Measurements from ENCODE around the gene FAM149B1.
"Not testable (repeated sequence)": the region's sequence is repeated elsewhere in the genome, so short reads cannot be mapped to it uniquely, and the experiment has no call there.

Gene FAM149B1

DNA sequence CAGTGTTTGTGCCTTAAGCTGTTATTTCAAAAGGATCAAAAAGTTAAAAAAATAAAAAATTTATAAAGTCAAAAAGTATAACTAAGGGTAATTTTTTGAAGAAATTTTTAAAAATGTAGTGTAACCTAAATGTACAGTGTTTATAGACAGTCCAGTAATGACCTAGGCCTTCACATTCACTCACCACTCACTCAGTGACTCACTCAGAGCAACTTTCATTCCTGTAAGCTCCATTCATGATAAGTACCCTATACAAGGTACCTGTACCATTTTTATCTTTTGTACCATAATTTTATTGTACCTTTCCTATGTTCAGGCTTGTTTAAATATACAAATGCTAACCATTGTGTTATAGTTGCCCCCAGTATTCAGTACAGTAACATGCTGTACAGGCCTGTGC is 57.6 kb downstream of the FAM149B1 start:
- no peak overlapping the region for H3K4me3 ChIP-seq (ENCODE audit: low read length)
- no peak for DNase-seq (ENCODE audit: low read depth, low spot score)

DNA sequence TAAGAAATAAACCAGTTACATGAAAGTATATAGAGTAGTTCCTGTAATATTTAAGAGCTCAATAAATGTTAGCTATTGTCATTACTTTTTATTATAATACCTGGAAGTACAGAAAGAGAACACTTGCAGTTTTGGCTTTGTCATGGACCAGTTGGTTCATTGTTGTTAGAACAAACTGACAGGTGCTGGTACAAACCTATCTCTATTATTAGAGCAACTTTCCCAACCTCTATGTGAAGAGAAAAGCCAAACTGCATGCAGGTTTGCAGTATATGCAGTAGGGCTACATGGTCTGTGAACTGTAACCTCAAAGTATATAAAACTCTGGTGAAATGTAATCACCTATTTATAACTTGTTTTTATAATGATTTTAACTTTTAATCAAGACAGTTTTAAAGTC is 58.7 kb downstream of the FAM149B1 start:
- no peak for DNase-seq (ENCODE audit: low read depth, low spot score)

GRCh38 chr10:73228247-73228646 is 60.3 kb downstream of the FAM149B1 start:
- DNase-seq (ENCODE audit: low read depth, low spot score) = no peak
- H3K4me3 ChIP-seq (ENCODE audit: low read length) = no peak overlapping the region

More for the DNA sequence above, 58.7 kb downstream of the FAM149B1 start:
- H3K4me3 ChIP-seq (ENCODE audit: low read length) = no peak overlapping the region

- no peak for DNase-seq (ENCODE audit: low read depth, low spot score)
- no peak overlapping the region for H3K4me3 ChIP-seq (ENCODE audit: low read length)
Measured at GRCh38 chr10:73229567-73229966, 61.6 kb downstream of the FAM149B1 start.

GRCh38 chr10:73232887-73233286 is 65.0 kb downstream of the FAM149B1 start:
- H3K4me3 ChIP-seq (ENCODE audit: low read length) = no peak overlapping the region
- DNase-seq (ENCODE audit: low read depth, low spot score) = no peak

DNA sequence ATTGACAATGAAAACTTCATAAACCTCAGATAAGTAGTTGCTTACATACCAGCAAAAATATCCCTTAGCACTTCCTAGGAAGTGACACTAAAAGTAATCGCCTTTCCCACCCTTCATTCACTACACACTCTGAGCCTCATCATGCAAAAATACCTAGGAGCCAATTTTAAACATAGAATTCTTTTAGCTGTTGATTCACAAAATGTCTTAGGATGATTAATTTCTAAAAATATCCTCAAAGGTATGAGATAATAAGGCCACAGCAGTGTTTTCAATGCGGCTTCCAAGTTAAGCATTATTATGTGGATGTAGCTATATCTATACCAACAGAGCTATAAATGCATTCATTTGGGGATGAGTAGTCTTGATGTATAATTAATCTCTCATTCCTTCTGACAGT is 66.0 kb downstream of the FAM149B1 start:
- no peak for DNase-seq (ENCODE audit: low read depth, low spot score)
- H3K4me3 ChIP-seq (ENCODE audit: low read length) = no peak overlapping the region

DNA sequence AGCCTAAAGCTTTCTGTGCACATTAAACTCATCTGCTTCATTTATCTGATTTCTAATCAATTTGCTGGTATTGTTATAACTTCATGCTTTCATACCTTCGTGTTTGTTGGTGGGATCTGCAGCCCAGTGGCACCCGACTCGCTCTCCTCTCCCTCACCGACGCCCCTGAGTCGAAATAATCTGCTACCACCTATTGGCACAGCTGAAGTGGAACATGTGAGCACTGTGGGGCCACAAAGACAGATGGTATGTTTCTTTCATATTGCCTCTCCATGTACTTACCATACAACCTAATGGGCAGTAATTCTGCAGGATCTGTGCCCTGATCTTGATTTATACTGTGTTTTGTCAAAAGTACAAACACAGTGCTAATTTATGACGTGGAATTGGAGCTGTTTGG is 66.8 kb downstream of the FAM149B1 start:
- no peak overlapping the region for H3K4me3 ChIP-seq (ENCODE audit: low read length)
- DNase-seq (ENCODE audit: low read depth, low spot score) = no peak

DNA sequence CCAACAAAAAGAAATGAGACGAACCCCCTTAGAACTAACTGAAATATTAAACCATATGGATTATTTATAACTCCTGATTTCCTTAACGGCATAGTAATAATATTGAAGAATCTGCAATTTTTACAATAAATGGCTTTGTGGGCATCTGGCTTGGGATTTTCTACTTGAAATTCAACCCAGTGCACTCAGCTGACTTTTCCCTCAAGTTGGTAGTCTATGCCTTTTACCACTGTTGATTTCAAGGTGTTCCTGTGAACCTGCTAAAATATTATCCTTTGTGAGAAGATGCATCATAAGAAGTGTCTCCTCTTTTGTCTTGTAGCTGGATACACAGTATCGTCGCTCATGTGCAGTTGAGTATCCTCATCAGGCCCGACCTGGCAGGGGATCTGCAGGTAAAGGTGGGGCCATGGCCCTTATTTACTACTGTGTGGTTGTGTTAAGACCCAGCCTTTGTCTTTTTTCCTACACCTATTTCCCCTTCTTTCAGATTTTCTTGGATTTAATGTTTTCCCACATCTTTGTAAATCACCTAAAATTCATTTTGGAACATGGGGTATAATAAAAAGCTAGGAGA is 71.2 kb downstream of the FAM149B1 start:
- DNase-seq (ENCODE audit: low read depth, low spot score) = no peak
- no peak overlapping the region for H3K4me3 ChIP-seq (ENCODE audit: low read length)

DNA sequence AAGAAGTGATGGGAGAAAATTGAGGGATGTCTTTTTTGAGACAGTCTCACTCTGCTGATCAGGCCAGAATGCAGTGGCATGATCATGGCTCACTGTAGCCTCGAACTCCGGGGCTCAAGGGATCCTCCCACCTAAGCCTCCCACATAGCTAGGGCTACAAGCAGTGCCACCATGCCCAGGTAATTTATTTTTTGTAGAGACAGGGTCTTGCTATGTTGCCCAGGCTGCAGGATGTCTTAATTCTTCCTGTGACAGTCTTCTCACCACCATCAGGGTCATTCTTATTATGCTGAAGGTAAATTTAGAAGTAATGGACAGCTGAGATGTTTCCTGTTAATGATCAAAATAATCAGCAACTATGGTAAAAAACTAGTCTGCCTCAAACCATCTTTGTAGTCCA is 72.0 kb downstream of the FAM149B1 start:
- no peak overlapping the region for H3K4me3 ChIP-seq (ENCODE audit: low read length)
- DNase-seq (ENCODE audit: low read depth, low spot score) = no peak

GRCh38 chr10:73244866-73245477 is 77.1 kb downstream of the FAM149B1 start:
- H3K4me3 ChIP-seq (ENCODE audit: low read length) = peak overlapping the region; percentile 92
- peak; percentile 90 for DNase-seq (ENCODE audit: low read depth, low spot score)

DNA sequence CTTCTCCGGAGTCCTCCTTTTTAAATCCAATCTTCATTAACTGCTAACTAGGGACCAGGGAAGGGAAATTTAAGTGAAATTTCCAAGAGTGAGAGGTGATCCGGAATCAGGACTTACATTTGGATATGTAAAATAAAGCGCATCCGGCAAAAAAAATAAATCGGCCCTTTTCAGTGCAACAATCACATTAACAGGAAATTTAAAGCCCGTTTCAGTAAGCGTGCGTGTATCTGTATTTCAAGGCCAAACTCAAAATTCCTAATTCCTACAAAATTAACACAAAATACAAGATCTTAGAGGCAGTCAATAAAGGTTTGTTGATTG is 78.4 kb downstream of the FAM149B1 start:
- peak overlapping the region; percentile 92 for H3K4me3 ChIP-seq (ENCODE audit: low read length)
- DNase-seq (ENCODE audit: low read depth, low spot score) = no peak

DNA sequence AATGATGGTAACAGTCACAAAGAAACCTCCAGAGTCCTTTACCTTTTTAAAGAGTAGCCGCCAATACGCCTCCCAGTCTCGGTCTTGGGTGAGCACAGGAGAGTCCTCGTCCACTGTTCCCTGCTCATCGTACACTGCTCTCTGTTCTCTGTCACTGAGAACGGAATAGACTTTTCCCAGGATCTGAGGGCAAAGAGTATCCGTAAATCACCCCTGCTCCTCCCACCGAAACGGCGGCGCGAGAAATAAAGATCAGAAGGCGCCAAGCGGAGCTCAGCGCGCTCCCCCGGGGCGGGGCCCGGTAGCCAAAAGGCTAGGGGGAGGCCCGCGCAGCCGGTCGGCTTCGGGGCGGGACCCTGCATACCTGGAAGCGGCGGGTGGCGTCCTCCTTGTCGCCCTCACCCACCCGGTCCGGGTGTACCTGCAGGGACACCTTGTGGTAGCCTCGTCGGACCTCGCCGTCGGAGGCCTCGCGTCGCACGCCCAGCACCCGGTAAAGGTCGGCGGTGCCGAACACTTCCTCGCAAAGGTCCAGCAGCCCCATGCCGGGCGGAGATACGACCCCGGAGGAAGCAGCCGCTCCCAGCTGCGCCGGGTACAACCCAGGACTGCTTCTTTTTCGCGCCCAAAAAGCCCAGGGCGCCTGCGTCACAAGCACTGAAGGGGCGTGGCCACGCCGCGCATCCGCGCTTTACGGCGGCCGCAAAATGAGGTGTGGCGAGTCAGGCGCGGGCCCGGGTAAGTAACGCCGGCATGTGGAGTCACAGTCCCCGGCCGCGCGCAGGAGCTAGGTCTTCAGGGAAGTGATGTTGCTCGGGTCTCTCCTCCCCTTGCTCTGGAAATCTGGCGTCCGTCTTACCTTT is 79.0 kb downstream of the FAM149B1 start, which contains the start of gene DNAJC9:
DNAJC9 (minus strand) TSS at position 610 of the 863 bp plus-strand sequence; CDS start at position 544, 66 bp downstream.
- DNase-seq (ENCODE audit: low read depth, low spot score) = peak; percentile 95
- H3K4me3 ChIP-seq (ENCODE audit: low read length) = peak within 1 kb of the TSS; percentile 92

GRCh38 chr10:73247509-73248258 is 79.8 kb downstream of the FAM149B1 start:
- no peak for DNase-seq (ENCODE audit: low read depth, low spot score)
- peak overlapping the region; percentile 92 for H3K4me3 ChIP-seq (ENCODE audit: low read length)

DNA sequence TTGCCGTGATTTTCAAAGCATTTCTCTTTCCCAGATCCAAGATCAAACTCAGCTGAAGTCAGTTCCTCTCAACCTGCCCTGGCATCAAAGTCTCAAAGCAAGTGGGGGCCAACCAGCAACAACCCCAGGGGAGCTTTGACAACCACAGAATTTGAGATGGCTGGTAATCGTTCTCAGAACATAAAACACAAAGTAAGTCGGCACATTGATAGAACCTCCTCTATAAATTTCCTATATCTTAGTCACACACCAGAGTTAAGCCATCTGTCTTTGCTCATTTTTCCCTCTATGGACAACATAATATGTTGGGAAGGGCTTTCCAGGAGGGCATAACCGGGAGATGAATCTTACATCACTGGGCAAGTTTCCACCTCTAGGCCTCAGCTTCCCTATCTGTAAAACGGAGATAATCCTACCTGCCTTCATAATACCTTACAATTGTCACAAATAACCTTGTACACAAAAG is 80.4 kb downstream of the FAM149B1 start:
- no peak for DNase-seq (ENCODE audit: low read depth, low spot score)
- H3K4me3 ChIP-seq (ENCODE audit: low read length) = no peak overlapping the region

DNA sequence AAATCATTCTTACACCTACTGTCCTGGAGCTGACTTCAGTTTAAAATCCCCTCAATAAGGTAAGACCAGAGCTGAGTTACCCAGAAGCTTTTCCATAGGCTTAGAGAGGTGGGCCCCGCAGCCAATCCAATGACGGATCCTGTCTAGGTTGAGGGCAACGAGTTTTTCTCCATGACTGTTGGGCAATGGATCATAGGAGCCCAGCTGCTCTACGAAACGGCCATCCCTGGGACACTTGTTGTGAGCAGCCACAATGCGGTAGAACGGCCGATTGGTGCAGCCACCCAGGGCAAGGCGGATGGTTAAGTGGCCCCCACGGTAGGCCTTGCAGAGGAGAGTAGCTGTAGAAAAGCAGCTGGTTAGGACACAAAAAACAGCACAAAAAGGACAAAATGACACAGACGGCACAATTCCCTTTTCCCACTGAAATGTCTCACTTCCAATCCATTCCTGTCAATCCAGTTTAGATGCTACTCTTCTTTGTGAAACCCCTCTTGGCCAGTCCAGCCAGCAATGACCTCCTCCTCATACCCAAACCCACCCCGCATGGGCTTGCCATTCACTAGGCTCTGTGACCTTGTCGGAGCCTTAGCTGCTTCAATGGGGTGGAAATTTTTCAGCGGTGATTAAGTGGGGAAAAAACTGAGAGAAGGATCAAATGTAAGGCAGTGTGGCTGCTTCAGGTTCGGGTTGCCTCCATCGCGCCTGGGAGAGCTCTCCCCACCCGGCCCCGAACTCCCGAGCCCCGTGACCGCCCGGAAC is 83.9 kb downstream of the FAM149B1 start:
- H3K4me3 ChIP-seq (ENCODE audit: low read length) = peak overlapping the region; percentile 100
- no peak for DNase-seq (ENCODE audit: low read depth, low spot score)

DNA sequence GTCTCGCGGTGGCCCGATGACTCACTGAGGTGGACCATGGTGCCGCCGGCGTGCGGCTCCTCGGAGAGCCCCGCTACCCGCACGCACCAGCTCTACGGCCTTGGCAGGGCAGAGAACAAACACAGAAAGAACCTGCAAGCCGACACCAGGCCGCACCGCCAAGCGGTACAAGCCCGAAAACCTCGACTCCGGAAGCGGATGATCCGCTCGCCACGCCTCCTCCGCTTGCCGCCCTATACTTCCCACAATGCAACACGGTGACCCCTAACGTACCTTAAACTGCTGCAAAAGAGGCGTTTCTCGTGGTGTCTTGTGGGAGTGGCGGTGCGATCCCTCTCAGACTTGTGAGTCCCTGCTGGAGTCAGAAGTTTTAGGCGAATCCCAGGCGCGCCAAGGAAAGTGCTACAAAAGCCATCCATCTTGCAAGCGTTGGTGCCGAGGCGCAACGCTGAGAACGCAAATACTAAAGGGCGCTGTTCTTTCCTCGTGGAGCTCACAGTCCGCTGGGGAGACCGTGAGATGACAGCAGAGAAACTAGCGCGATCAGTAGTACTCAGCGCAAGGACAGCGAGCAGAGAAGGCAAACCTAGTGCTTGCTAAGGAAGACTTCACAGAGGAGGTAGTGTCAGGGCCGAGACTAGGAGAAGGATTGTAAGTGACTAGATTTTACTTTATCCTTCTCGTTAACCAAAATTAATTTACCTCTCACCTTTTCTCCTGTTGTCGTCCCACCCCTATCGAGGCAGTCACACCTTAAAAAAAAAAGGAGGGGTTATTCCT is 84.7 kb downstream of the FAM149B1 start, which contains the start of gene MRPS16:
MRPS16 (minus strand) TSS at position 200 of the 780 bp plus-strand sequence; CDS start at position 38, 162 bp downstream.
- peak within 1 kb of the TSS; percentile 100 for H3K4me3 ChIP-seq (ENCODE audit: low read length)
- peak; percentile 96 for DNase-seq (ENCODE audit: low read depth, low spot score)

- DNase-seq (ENCODE audit: low read depth, low spot score) = no peak
- peak overlapping the region; percentile 100 for H3K4me3 ChIP-seq (ENCODE audit: low read length)
Measured at GRCh38 chr10:73253225-73253555, 85.3 kb downstream of the FAM149B1 start.

- not testable (repeated sequence) for DNase-seq (ENCODE audit: low read depth, low spot score); H3K4me3 ChIP-seq (ENCODE audit: low read length)
Measured at GRCh38 chr10:73258612-73259011, 90.7 kb downstream of the FAM149B1 start.
